Esophagus mucosa (tissue), 1 donor: ENCODE data around the gene CABP4. TPM values are rescaled to one million over a fixed set of nuclear protein-coding genes. Genes with fewer than 3 reads are reported as not detected.
A peak's percentile ranks its signal among the peaks of the same experiment; 100 is the strongest.

Source experiments
- ATAC-seq: fragments of 200-7000 bp; cut with Tn5 transposase; one replicate; pipeline ENCODE4 v1.9.1; 2020
- total RNA-seq: library from RNA; stranded (reverse); gene quantifications from one replicate; pipeline ENCODE4 v1.2.4, GENCODE V29; 2023
- donor health status: DM: yes; HTN: yes; CAD: no.

Gene CABP4
- total RNA-seq, 1 donor from 2014 or later, result 0.24 TPM

GRCh38 chr11:67435727-67436458, 19.3 kb upstream of the CABP4 start:
- ATAC-seq, result no peak

- peak; percentile 12 for ATAC-seq
Measured at GRCh38 chr11:67436459-67437081, 18.6 kb upstream of the CABP4 start.

- ATAC-seq, result peak; percentile 10
Measured at GRCh38 chr11:67437082-67437808, 17.9 kb upstream of the CABP4 start, which contains the start of gene PTPRCAP. PTPRCAP (minus strand) TSS chr11:67437682; CDS start chr11:67437619, 63 bp downstream.

GRCh38 chr11:67437809-67438157, 17.4 kb upstream of the CABP4 start:
- ATAC-seq, result no peak

- ATAC-seq, result peak; percentile 2
Measured at GRCh38 chr11:67438158-67438902, 16.8 kb upstream of the CABP4 start.

- peak; percentile 1 for ATAC-seq
Measured at GRCh38 chr11:67439321-67440228, 15.6 kb upstream of the CABP4 start.

- no peak for ATAC-seq
Measured at GRCh38 chr11:67440229-67441097, 14.7 kb upstream of the CABP4 start.

- ATAC-seq, result no peak
Measured at GRCh38 chr11:67441098-67441563, 14.0 kb upstream of the CABP4 start.

- no peak for ATAC-seq
Measured at GRCh38 chr11:67441731-67442351, 13.3 kb upstream of the CABP4 start.

GRCh38 chr11:67442504-67443404, 12.4 kb upstream of the CABP4 start:
- peak; percentile 7 for ATAC-seq

GRCh38 chr11:67445515-67445914, 9.6 kb upstream of the CABP4 start:
- no peak for ATAC-seq

GRCh38 chr11:67448220-67448609, 6.9 kb upstream of the CABP4 start:
- ATAC-seq, result no peak

- no peak for ATAC-seq
Measured at GRCh38 chr11:67449116-67449844, 5.9 kb upstream of the CABP4 start.

GRCh38 chr11:67450796-67451657, 4.1 kb upstream of the CABP4 start:
- ATAC-seq, result no peak

GRCh38 chr11:67451658-67451976, 3.5 kb upstream of the CABP4 start:
- ATAC-seq, result no peak

GRCh38 chr11:67452141-67452952, 2.8 kb upstream of the CABP4 start, which contains the start of gene GPR152:
GPR152 (minus strand) TSS chr11:67452729; CDS start chr11:67452724, 5 bp downstream.
- ATAC-seq, result peak; percentile 7
